ENCODE measurements around the gene C1orf174. TPM values are rescaled to one million over a fixed set of nuclear protein-coding genes. Genes with fewer than 3 reads are reported as not detected.

C1orf174 gene
- polyA plus RNA-seq, 1 donor from 2014 or later = 29.4 TPM

Other genes with a start within 250 kb of the C1orf174 start
- gene TP73, start 247.8 kb downstream of the C1orf174 start, polyA plus RNA-seq = 0.88 TPM
- not detected for gene CCDC27, start 147.8 kb downstream of the C1orf174 start, polyA plus RNA-seq
- not detected for gene SMIM1, start 127.5 kb downstream of the C1orf174 start, polyA plus RNA-seq
- 21.4 TPM for gene LRRC47, start 103.8 kb downstream of the C1orf174 start, polyA plus RNA-seq
- gene CEP104, start 43.1 kb downstream of the C1orf174 start, polyA plus RNA-seq = 18.3 TPM
- 7.1 TPM for gene DFFB, start 42.8 kb downstream of the C1orf174 start, polyA plus RNA-seq

Data from IgD-negative memory B cell (primary cell).